ENCODE measurements around the gene RFWD3. TPM values are rescaled to one million over a fixed set of nuclear protein-coding genes. Genes with fewer than 3 reads are reported as not detected.

Gene RFWD3
- total RNA-seq, 4 donors from 2014 or later = 22.6 to 31.1 (median 29.8) TPM

- no peak for DNase-seq (ENCODE audit: low spot score in 2 of 2)
- 92% methylated on average over 14 of the region's 14 CpGs for WGBS
- TF ChIP-seq POLR2AphosphoS5 (IDR thresholded peaks at IDR 0.05) (no peak), EP300 (IDR thresholded peaks at IDR 0.05) (no peak), CTCF (IDR thresholded peaks at IDR 0.05) (no peak), POLR2A (IDR thresholded peaks at IDR 0.05) (no peak)
- H3K4me1 ChIP-seq = no peaks in the 10 kb centered on the region
- H3K4me3 ChIP-seq = no peak overlapping the region
- H3K36me3 ChIP-seq = peaks cover 83% of the 10 kb centered on the region
- no peak overlapping the region for H3K27ac ChIP-seq
- H3K27me3 ChIP-seq = no peaks in the 10 kb centered on the region
- H3K9me3 ChIP-seq = no peaks in the 10 kb centered on the region
Measured at GRCh38 chr16:74625500-74626350, 41.0 kb downstream of the RFWD3 start.

- DNase-seq (ENCODE audit: low spot score in 2 of 2) = no peak
- Histone ChIP-seq H3K9me3 (no peaks in the 10 kb centered on the region), H3K27me3 (no peaks in the 10 kb centered on the region), H3K4me1 (no peaks in the 10 kb centered on the region), H3K4me3 (no peak overlapping the region), H3K36me3 (peaks cover 71% of the 10 kb centered on the region), H3K27ac (no peak overlapping the region)
- TF ChIP-seq EP300 (IDR thresholded peaks at IDR 0.05) (no peak), POLR2AphosphoS5 (IDR thresholded peaks at IDR 0.05) (no peak), POLR2A (IDR thresholded peaks at IDR 0.05) (no peak), CTCF (IDR thresholded peaks at IDR 0.05) (no peak)
- WGBS = 82% methylated on average over 6 of the region's 6 CpGs
Measured at GRCh38 chr16:74623839-74624235, 42.8 kb downstream of the RFWD3 start.

GRCh38 chr16:74623214-74623838, 43.4 kb downstream of the RFWD3 start:
- H3K9me3 ChIP-seq = no peaks in the 10 kb centered on the region
- no peak overlapping the region for H3K27ac ChIP-seq
- H3K4me3 ChIP-seq = no peak overlapping the region
- no peaks in the 10 kb centered on the region for H3K27me3 ChIP-seq
- H3K36me3 ChIP-seq = peaks cover 66% of the 10 kb centered on the region
- WGBS = 23% methylated on average over 4 of the region's 4 CpGs
- TF ChIP-seq POLR2AphosphoS5 (IDR thresholded peaks at IDR 0.05) (no peak), CTCF (IDR thresholded peaks at IDR 0.05) (peak; percentile 12 to 51), EP300 (IDR thresholded peaks at IDR 0.05) (no peak)
- no peak for DNase-seq (ENCODE audit: low spot score in 2 of 2)
- no peaks in the 10 kb centered on the region for H3K4me1 ChIP-seq

- H3K27me3 ChIP-seq = no peaks in the 10 kb centered on the region
- H3K27ac ChIP-seq = no peak overlapping the region
- peak in 1 of 2 donors; percentile 6 for DNase-seq (ENCODE audit: low spot score in 2 of 2)
- H3K36me3 ChIP-seq = peaks cover 53% of the 10 kb centered on the region
- H3K4me1 ChIP-seq = no peaks in the 10 kb centered on the region
- 92% methylated on average over 4 of the region's 4 CpGs for WGBS
- no peaks in the 10 kb centered on the region for H3K9me3 ChIP-seq
- no peak for TF ChIP-seq POLR2A (IDR thresholded peaks at IDR 0.05)
- TF ChIP-seq CTCF (IDR thresholded peaks at IDR 0.05) = no peak
- no peak for TF ChIP-seq EP300 (IDR thresholded peaks at IDR 0.05)
- no peak for TF ChIP-seq POLR2AphosphoS5 (IDR thresholded peaks at IDR 0.05)
- H3K4me3 ChIP-seq = no peak overlapping the region
Measured at GRCh38 chr16:74622005-74622404, 44.7 kb downstream of the RFWD3 start.

- WGBS = 96% methylated on average over 1 of the region's 1 CpG
- peaks cover 9% of the 10 kb centered on the region for H3K36me3 ChIP-seq
- H3K4me1 ChIP-seq = no peaks in the 10 kb centered on the region
- TF ChIP-seq EP300 (IDR thresholded peaks at IDR 0.05) (no peak), CTCF (IDR thresholded peaks at IDR 0.05) (no peak), POLR2AphosphoS5 (IDR thresholded peaks at IDR 0.05) (no peak), POLR2A (IDR thresholded peaks at IDR 0.05) (no peak)
- H3K27me3 ChIP-seq = no peaks in the 10 kb centered on the region
- no peak overlapping the region for H3K27ac ChIP-seq
- H3K4me3 ChIP-seq = no peak overlapping the region
- DNase-seq (ENCODE audit: low spot score in 2 of 2) = no peak
- no peaks in the 10 kb centered on the region for H3K9me3 ChIP-seq
Measured at GRCh38 chr16:74617206-74617788, 49.4 kb downstream of the RFWD3 start.
